Brain pericyte (primary cell): ENCODE data around the gene RTBDN.
A peak's percentile ranks its signal among the peaks of the same experiment; 100 is the strongest.

Experiments
- DNase-seq: peaks from one replicate; pipeline ENCODE4 v3.0.0-alpha.2; 2012; ENCODE audit warnings: low read depth, low spot score

The RTBDN gene

GRCh38 chr19:12793290-12794195, 40.8 kb downstream of the RTBDN start:
- DNase-seq: peak; percentile 81

- DNase-seq: no peak
Measured at GRCh38 chr19:12792853-12793289, 41.5 kb downstream of the RTBDN start.

- DNase-seq: no peak
Measured at GRCh38 chr19:12792051-12792852, 42.1 kb downstream of the RTBDN start.

- peak; percentile 92 for DNase-seq
Measured at GRCh38 chr19:12791345-12792050, 42.9 kb downstream of the RTBDN start, which contains the start of gene JUNB. JUNB (plus strand) TSS chr19:12791486; CDS start chr19:12791772, 286 bp downstream.

GRCh38 chr19:12790628-12791344, 43.6 kb downstream of the RTBDN start:
- DNase-seq: no peak

- peak; percentile 87 for DNase-seq
Measured at GRCh38 chr19:12789904-12790619, 44.3 kb downstream of the RTBDN start.

GRCh38 chr19:12789098-12789903, 45.1 kb downstream of the RTBDN start:
- no peak for DNase-seq

- DNase-seq: no peak
Measured at GRCh38 chr19:12788682-12789097, 45.7 kb downstream of the RTBDN start.

- no peak for DNase-seq
Measured at GRCh38 chr19:12788042-12788681, 46.2 kb downstream of the RTBDN start.

- no peak for DNase-seq
Measured at GRCh38 chr19:12787458-12787857, 46.9 kb downstream of the RTBDN start.

- no peak for DNase-seq
Measured at GRCh38 chr19:12786952-12787351, 47.4 kb downstream of the RTBDN start.

- no peak for DNase-seq
Measured at GRCh38 chr19:12786141-12786870, 48.1 kb downstream of the RTBDN start.

GRCh38 chr19:12785431-12786031, 48.8 kb downstream of the RTBDN start:
- DNase-seq: no peak

GRCh38 chr19:12784871-12785430, 49.4 kb downstream of the RTBDN start:
- DNase-seq: no peak

GRCh38 chr19:12784394-12784870, 49.9 kb downstream of the RTBDN start:
- no peak for DNase-seq

GRCh38 chr19:12783849-12784393, 50.5 kb downstream of the RTBDN start:
- no peak for DNase-seq

- DNase-seq: no peak
Measured at GRCh38 chr19:12783291-12783848, 51.0 kb downstream of the RTBDN start.
